AG04449 (cell line): ENCODE results near the gene OR51D1.
A peak's percentile ranks its signal among the peaks of the same experiment; 100 is the strongest.

Experiments
- CTCF ChIA-PET: fragments of 350-600 bp; formaldehyde crosslinking; extraction: SDS; loops from one replicate; lab custom pipeline; 2021; ENCODE audit warnings: antibody characterized with exemption; lab: Yijun Ruan, JAX
- POLR2A ChIA-PET: fragments of 400-600, 350-600 bp; formaldehyde crosslinking; extraction: SDS; loops from one replicate; lab custom pipeline; 2020; ENCODE audit warnings: antibody characterized with exemption, inconsistent platforms; lab: Yijun Ruan, JAX
- DNase-seq: peaks from one replicate; pipeline ENCODE4 v3.0.0-alpha.2; 2010; ENCODE audit warnings: low read depth, low spot score
- H3K4me3 ChIP-seq: 2 replicates; pipeline ENCODE4 v1.5.1; 2011; ENCODE audit warnings: low read depth, mild to moderate bottlenecking, control low read depth, low read length
- TF ChIP-seq, protein P1 (sequence below): IDR thresholded peaks from one replicate; pipeline ENCODE4 v1.5.1; 2011; ENCODE audit warnings: mild to moderate bottlenecking, moderate library complexity, low read length, control low read depth, inconsistent platforms; ENCODE audit not compliant: insufficient read depth; ENCODE audit errors: missing control alignments

The OR51D1 gene

DNA sequence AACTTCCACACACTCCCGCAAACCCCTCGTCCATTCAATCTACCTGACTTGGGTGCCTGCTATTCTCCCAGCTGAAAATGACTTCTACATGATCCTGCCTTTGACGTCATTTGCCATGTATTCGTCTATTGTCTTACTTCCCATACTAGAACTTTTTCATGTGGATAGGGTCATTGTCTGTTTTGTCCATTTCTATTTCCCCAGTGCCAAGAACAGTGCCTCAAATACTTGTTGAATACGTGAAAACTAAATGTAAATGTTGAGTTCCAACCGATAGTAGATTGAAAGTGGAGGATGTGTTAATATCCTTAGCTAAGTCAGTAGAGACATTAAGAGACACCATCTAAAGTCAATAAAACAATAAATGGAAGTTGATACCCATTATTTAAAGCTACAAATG lies 30.2 kb upstream of the OR51D1 start:
- CTCF ChIA-PET = interaction anchor here (1.0 to 4.5 kb wide), 2 partner anchors 30 to 420 kb away, joined by 7 to 20 read pairs; partner anchors contain the start of gene OR51D1
- TF ChIP-seq, protein P1, sequence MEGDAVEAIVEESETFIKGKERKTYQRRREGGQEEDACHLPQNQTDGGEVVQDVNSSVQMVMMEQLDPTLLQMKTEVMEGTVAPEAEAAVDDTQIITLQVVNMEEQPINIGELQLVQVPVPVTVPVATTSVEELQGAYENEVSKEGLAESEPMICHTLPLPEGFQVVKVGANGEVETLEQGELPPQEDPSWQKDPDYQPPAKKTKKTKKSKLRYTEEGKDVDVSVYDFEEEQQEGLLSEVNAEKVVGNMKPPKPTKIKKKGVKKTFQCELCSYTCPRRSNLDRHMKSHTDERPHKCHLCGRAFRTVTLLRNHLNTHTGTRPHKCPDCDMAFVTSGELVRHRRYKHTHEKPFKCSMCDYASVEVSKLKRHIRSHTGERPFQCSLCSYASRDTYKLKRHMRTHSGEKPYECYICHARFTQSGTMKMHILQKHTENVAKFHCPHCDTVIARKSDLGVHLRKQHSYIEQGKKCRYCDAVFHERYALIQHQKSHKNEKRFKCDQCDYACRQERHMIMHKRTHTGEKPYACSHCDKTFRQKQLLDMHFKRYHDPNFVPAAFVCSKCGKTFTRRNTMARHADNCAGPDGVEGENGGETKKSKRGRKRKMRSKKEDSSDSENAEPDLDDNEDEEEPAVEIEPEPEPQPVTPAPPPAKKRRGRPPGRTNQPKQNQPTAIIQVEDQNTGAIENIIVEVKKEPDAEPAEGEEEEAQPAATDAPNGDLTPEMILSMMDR = no peak

DNA sequence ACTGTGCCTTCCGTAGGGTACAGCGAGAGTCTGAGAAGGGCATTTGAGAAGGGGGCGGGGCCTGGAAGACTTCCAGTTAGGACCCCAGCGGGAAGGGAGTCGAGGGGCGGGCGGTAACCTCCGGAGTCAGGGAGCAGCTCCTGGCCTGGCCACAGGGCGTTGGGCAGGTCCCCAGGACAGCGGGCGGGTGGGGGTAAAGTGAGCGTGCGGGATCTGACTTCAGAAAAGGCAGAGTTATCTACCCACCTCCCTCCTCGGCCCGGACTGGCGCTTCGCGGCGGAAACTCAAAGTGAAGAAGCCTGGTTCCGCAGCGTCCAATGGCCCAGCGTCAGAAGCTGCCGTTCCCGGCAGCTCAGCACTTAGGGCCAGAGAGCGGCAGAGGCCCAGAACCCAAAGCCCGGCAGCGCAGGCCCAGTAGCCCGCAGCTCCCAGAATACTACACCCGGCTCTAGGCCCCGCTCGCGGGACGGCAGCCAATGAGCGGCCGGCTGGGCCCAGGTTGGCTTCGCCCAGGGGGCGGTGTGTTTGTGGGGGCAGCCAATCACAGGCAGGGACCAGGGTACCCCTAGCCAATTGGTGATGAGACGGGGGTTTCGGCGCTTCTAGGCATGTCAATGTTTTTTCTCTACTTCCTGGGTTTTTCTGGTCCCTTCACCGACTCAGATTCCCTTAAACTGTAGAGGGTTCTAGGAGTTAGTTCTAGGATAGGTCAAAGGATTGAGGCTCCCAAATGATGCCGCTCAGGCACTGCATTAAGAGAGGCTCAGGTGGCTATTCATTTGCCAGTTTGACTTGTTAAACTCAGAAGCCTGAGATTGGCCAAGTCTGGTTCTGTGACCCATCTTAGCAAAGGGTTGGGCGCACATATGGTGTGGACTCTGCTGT lies 29.3 kb upstream of the OR51D1 start, which contains the start of gene TRIM68:
Gene TRIM68, minus strand, starts transcription at position 451 of the 886 bp plus-strand sequence. CDS start 2,727 bp downstream, outside the sequence.
- ChIA-PET CTCF (interaction anchor here (1.0 to 4.5 kb wide), 5 partner anchors 17 to 756 kb away, joined by 3 to 20 read pairs (median 4); partner anchors contain the start of gene OR51D1), POLR2A (interaction anchor here (1.0 kb wide), 1 partner anchor 28 kb away, joined by 4 read pairs; no protein-coding TSS in a partner anchor)
- peak; percentile 76 for DNase-seq
- H3K4me3 ChIP-seq = peak within 1 kb of the TSS; percentile 69
- TF ChIP-seq, protein P1 = no peak

More for the DNA sequence above, 30.2 kb upstream of the OR51D1 start:
- POLR2A ChIA-PET = no interaction called here
- peak overlapping the region; percentile 69 for H3K4me3 ChIP-seq
- no peak for DNase-seq

DNA sequence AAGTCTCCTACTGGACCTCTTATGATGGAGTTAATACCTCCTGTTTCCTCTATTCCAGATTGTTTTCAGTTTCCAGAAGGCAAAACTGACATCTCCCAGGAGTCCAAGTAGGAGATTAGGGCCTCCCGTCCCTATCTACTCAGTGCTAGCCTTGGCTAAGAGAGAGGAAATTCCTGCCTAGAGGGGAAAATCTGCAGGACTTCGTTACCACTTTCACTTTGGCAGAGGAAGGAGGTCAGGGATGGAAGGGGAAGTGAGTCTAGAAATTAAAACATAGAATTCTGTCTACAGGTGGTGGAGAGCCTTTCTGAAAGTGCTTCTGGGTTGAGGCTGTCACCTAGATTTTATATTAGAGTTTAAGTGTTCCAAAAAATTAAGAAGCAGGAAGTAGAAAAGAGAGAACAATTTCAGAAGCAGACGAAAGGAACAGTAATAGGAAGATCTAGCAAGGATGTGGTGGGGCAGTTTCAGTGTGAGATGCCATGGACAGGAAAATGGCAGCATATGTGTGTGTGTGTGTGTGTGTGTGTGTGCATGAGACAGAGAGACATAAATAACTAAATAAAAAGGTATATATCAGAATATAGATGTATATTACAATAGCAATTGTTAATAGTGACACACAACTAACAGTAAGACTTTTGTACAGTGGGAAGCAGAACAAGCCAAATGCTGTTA lies 26.9 kb upstream of the OR51D1 start:
- ChIA-PET CTCF (interaction anchor here (4.5 kb wide), 1 partner anchor 27 kb away, joined by 20 read pairs; the partner anchor contains the start of gene OR51D1), POLR2A (no interaction called here)
- TF ChIP-seq, protein P1 = no peak
- DNase-seq = no peak
- H3K4me3 ChIP-seq = no peak overlapping the region

GRCh38 chr11:4611986-4612385 lies 25.3 kb upstream of the OR51D1 start:
- TF ChIP-seq, protein P1 = no peak
- ChIA-PET CTCF (interaction anchor here (0.9 to 3.1 kb wide), 3 partner anchors 13 to 26 kb away, joined by 3 to 13 read pairs (median 4); partner anchors contain the start of gene OR51D1), POLR2A (no interaction called here)
- DNase-seq = no peak
- H3K4me3 ChIP-seq = no peak overlapping the region

DNA sequence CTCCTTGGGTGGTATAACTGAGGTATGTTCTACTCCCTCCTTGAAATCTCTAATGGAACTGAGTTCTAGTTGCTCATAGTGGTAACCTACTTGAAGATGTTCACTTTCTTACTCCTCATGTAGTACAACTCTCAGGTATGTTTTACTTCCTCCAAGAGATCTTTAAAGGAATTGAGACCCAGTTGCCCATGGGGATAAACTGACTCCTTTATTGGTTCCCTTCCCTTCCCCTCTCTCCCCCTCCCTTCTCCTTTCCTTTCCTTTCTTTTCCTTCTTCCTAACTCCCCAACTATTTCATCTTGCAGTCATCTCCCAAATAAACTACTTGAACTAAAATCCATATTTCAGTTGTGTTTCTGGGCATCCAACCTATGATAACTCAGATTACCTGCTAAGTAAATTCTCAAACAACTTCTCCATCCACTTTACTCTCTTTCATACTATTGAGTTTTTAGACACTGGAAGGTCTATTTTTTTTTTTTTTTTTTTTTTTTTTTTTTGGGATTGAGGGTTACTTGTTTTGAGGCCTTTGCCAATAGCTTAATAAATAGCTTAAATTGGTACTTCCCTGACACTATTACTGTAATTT lies 21.3 kb upstream of the OR51D1 start:
- TF ChIP-seq, protein P1 = no peak
- POLR2A ChIA-PET = no interaction called here
- DNase-seq = no peak
- CTCF ChIA-PET = interaction anchor here (1.9 kb wide), 1 partner anchor 21 kb away, joined by 6 read pairs; the partner anchor contains the start of gene OR51D1
- H3K4me3 ChIP-seq = no peak overlapping the region
